ENCODE data around the gene CAB39L.
"Not testable (repeated sequence)": the region's sequence is repeated elsewhere in the genome, so short reads cannot be mapped to it uniquely, and the experiment has no call there.

CAB39L gene

GRCh38 chr13:49336655-49337054 is 107.2 kb downstream of the CAB39L start:
- TF ChIP-seq, protein P1, sequence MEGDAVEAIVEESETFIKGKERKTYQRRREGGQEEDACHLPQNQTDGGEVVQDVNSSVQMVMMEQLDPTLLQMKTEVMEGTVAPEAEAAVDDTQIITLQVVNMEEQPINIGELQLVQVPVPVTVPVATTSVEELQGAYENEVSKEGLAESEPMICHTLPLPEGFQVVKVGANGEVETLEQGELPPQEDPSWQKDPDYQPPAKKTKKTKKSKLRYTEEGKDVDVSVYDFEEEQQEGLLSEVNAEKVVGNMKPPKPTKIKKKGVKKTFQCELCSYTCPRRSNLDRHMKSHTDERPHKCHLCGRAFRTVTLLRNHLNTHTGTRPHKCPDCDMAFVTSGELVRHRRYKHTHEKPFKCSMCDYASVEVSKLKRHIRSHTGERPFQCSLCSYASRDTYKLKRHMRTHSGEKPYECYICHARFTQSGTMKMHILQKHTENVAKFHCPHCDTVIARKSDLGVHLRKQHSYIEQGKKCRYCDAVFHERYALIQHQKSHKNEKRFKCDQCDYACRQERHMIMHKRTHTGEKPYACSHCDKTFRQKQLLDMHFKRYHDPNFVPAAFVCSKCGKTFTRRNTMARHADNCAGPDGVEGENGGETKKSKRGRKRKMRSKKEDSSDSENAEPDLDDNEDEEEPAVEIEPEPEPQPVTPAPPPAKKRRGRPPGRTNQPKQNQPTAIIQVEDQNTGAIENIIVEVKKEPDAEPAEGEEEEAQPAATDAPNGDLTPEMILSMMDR (IDR thresholded peaks at IDR 0.05; ENCODE audit: control insufficient read depth, extremely low read depth, insufficient read depth), result no peak
- no peak for DNase-seq (ENCODE audit: low read depth)
- no peak overlapping the region for H3K4me3 ChIP-seq (ENCODE audit: low read depth, low read length)

DNA sequence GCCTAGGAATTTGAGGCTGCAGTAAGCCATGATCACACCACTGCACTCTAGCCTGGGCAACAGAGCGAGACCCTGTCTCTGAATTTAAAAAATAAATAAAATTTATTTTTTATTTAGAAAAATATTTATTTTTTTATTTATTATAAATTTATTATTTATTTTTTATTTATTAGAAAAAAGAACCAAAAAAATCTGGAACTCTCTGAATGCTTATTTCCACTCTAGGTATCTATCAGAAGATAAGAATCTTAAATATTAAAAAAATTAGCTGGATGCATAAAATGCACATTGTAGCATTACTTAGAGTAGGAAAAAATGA is 113.4 kb downstream of the CAB39L start:
- no peak overlapping the region for H3K4me3 ChIP-seq (ENCODE audit: low read depth, low read length)
- DNase-seq (ENCODE audit: low read depth), result no peak
- TF ChIP-seq, protein P1 (IDR thresholded peaks at IDR 0.05; ENCODE audit: control insufficient read depth, extremely low read depth, insufficient read depth), result no peak

GRCh38 chr13:49329831-49330545 is 113.9 kb downstream of the CAB39L start:
- H3K4me3 ChIP-seq (ENCODE audit: low read depth, low read length), result no peak overlapping the region
- TF ChIP-seq, protein P1 (IDR thresholded peaks at IDR 0.05; ENCODE audit: control insufficient read depth, extremely low read depth, insufficient read depth), result no peak
- no peak for DNase-seq (ENCODE audit: low read depth)

DNA sequence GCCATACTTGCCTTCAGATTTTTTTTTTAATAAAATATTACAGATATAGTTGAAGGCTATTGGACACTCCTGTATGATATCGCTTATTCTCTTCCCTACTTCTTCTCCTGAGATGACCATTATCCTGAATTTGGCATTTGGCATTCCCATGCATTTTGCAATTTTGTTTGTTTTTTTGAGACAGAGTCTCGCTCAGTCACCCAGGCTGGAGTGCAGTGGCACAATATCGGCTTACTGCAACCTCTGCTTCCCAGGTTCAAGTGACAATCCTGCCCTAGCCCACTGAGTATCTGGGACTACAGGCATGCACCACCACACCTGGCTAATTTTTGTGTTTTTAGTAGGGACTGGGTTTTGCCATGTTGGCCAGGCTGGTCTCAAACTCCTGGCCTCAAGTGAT is 116.7 kb downstream of the CAB39L start:
- DNase-seq (ENCODE audit: low read depth); H3K4me3 ChIP-seq (ENCODE audit: low read depth, low read length): not testable (repeated sequence)

GRCh38 chr13:49326222-49326917 is 117.5 kb downstream of the CAB39L start:
- no peak for DNase-seq (ENCODE audit: low read depth)
- H3K4me3 ChIP-seq (ENCODE audit: low read depth, low read length), result no peak overlapping the region
- TF ChIP-seq, protein P1 (IDR thresholded peaks at IDR 0.05; ENCODE audit: control insufficient read depth, extremely low read depth, insufficient read depth), result no peak

DNA sequence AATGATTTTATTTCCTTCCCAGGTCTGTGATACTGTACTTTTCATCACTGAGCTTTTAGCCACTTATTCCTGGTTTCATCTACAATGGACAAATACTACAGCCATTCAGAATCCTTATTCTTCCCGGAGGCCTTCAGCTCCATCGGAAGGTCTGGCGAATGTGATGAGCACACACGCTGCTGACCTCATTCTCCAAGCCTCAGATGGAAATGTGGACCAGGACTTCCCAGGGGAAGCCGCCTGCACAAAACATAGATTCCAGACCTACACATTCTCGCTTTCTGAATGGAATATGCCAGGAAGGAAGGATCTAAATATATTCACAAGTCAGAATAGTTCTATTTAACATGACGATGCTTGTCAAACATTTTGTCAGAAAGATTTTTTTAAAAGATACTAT is 120.5 kb downstream of the CAB39L start:
- DNase-seq (ENCODE audit: low read depth), result no peak
- TF ChIP-seq, protein P1 (IDR thresholded peaks at IDR 0.05; ENCODE audit: control insufficient read depth, extremely low read depth, insufficient read depth), result no peak
- H3K4me3 ChIP-seq (ENCODE audit: low read depth, low read length), result no peak overlapping the region

DNA sequence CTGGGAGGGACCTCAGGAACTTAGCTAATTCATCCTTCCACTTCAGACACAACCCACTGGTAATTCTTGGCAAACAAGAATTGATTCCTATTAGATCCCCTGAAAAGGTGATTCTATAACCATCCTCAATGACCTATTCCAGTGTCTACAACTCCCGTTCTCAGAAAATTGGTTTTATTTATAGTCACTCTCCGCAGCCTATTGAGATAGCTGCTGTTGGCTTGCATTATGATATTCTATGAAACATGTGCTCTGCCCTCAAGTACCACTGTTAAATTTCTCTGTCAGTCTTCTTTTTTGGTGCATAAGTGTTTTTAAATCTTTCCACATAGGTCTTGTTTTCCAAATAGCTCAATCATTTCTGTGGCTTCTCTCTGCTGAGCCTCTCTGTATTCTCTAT is 121.2 kb downstream of the CAB39L start:
- DNase-seq (ENCODE audit: low read depth), result no peak
- no peak overlapping the region for H3K4me3 ChIP-seq (ENCODE audit: low read depth, low read length)
- TF ChIP-seq, protein P1 (IDR thresholded peaks at IDR 0.05; ENCODE audit: control insufficient read depth, extremely low read depth, insufficient read depth), result no peak
